Activated CD4-positive, alpha-beta T cell treated with anti-CD3 and anti-CD28 coated beads for 36 hours (primary cell): ENCODE results near the gene ABLIM1. TPM values are rescaled to one million over a fixed set of nuclear protein-coding genes. Genes with fewer than 3 reads are reported as not detected.
A peak's percentile ranks its signal among the peaks of the same experiment; 100 is the strongest.

ENCODE experiments used
- ATAC-seq: fragments of 200-7000 bp; cut with Tn5 transposase; one replicate; pipeline ENCODE4 v1.10.0; 2021; ENCODE audit warnings: mild to moderate bottlenecking, moderate library complexity
- CTCF ChIA-PET: fragments of 350-600 bp; sonication (Branson Sonifier 250); formaldehyde crosslinking; loops from one replicate; lab custom pipeline; 2021; ENCODE audit warnings: antibody characterized with exemption; lab: Charles Lee
- POLR2A ChIA-PET: fragments of 350-600 bp; sonication (Branson Sonifier 250); formaldehyde crosslinking; loops from one replicate; lab custom pipeline; 2021; ENCODE audit warnings: antibody characterized with exemption, inconsistent platforms; lab: Charles Lee
- DNase-seq: peaks from one replicate; pipeline ENCODE4 v3.0.0-alpha.2; 2020
- H3K27ac Mint-ChIP-seq: one replicate; pipeline ENCODE4 v1.8.0; 2021; ENCODE audit warnings: mixed read lengths
- H3K27me3 Mint-ChIP-seq: one replicate; pipeline ENCODE4 v1.8.0; 2021; ENCODE audit warnings: mixed read lengths
- H3K36me3 Mint-ChIP-seq: one replicate; pipeline ENCODE4 v1.8.0; 2021; ENCODE audit warnings: low read depth, mixed read lengths
- H3K4me1 Mint-ChIP-seq: one replicate; pipeline ENCODE4 v1.8.0; 2021; ENCODE audit warnings: mixed read lengths
- H3K4me3 Mint-ChIP-seq: one replicate; pipeline ENCODE4 v1.8.0; 2021; ENCODE audit warnings: mild to moderate bottlenecking, moderate library complexity, mixed read lengths
- H3K9me3 Mint-ChIP-seq: one replicate; pipeline ENCODE4 v1.8.0; 2021; ENCODE audit warnings: low read depth, mixed read lengths
- intact Hi-C, 2 experiments: fragments of 100-400 bp; cut with DNase I in 1 of 2; cut with micrococcal nuclease in 1 of 2; formaldehyde crosslinking; loops; one replicate each; pipeline versions ENCODE4 v1.14.2 to v1.15.1; 2022 to 2024; cut with DNase I, micrococcal nuclease
- total RNA-seq, 2 experiments: library from RNA; stranded (reverse); gene quantifications; one replicate each; pipeline ENCODE4 v1.2.3, GENCODE V29; 2021

Gene ABLIM1
- total RNA-seq, 2 experiments from 2014 or later = 152 to 166 TPM

DNA sequence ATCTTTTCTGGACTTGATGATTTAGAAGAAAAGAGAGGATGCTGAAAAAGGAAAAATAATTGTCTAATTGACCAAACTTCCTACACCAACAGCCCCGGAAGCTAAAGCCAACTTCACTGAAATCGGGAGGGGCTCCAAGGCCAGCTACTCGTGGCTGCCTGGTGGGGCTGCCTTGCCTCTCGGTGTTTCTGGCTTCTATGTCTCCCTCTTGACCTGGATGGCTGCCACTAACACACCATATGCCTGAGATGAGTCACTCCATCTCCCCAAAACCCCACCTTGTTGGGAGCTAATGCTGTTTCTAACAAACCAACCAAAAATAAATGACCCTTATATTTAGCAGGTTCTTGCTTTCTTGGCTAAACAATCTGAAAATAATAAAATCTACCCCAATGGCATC, 166.1 kb downstream of the ABLIM1 start:
- intact Hi-C loops = loop anchor here (1.0 to 2.0 kb wide), 2 partner anchors 34 to 333 kb away; no protein-coding TSS in a partner anchor
- ChIA-PET POLR2A (interaction anchor here (0.6 to 0.9 kb wide), 2 partner anchors 21 to 34 kb away, joined by 3 read pairs; no protein-coding TSS in a partner anchor), CTCF (interaction anchor here (0.6 to 2.7 kb wide), 10 partner anchors 12 to 294 kb away, joined by 3 to 13 read pairs (median 4); no protein-coding TSS in a partner anchor)
- Mint-ChIP-seq H3K9me3 (peaks cover 4% of the 10 kb centered on the region), H3K27ac (peak overlapping the region; percentile 92), H3K27me3 (no peaks in the 10 kb centered on the region), H3K36me3 (peaks cover 41% of the 10 kb centered on the region), H3K4me1 (peaks cover 91% of the 10 kb centered on the region), H3K4me3 (peak overlapping the region; percentile 15)
- DNase-seq (no peak), ATAC-seq (no peak)

DNA sequence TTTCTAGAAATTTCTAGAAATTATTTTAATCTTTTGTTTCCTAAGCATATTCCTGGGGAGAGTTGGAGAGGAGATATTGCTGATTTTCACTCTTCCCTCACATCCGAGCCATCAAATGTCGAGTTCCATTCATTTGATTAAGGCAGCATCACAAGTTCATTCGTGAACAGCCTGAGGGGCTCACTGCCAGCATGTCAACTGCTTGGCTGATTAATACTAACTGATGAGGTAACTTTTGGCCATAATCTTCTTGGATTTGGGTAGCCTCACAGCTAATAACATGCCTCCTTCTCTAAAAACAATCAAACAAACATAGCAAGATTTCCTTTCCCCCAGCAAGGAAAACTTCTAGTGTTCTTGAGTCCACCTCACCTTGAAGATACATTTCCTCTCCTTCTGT, 166.7 kb downstream of the ABLIM1 start:
- Mint-ChIP-seq H3K4me3 (peak overlapping the region; percentile 15), H3K27ac (peak overlapping the region; percentile 92), H3K36me3 (peaks cover 45% of the 10 kb centered on the region), H3K9me3 (peaks cover 4% of the 10 kb centered on the region), H3K27me3 (no peaks in the 10 kb centered on the region), H3K4me1 (peaks cover 91% of the 10 kb centered on the region)
- no peak for DNase-seq
- ATAC-seq = no peak
- ChIA-PET CTCF (interaction anchor here (0.6 to 2.7 kb wide), 7 partner anchors 13 to 206 kb away, joined by 3 to 13 read pairs (median 5); no protein-coding TSS in a partner anchor), POLR2A (interaction anchor here (0.9 kb wide), 1 partner anchor 34 kb away, joined by 3 read pairs; no protein-coding TSS in a partner anchor)
- intact Hi-C loops = no loop called here

DNA sequence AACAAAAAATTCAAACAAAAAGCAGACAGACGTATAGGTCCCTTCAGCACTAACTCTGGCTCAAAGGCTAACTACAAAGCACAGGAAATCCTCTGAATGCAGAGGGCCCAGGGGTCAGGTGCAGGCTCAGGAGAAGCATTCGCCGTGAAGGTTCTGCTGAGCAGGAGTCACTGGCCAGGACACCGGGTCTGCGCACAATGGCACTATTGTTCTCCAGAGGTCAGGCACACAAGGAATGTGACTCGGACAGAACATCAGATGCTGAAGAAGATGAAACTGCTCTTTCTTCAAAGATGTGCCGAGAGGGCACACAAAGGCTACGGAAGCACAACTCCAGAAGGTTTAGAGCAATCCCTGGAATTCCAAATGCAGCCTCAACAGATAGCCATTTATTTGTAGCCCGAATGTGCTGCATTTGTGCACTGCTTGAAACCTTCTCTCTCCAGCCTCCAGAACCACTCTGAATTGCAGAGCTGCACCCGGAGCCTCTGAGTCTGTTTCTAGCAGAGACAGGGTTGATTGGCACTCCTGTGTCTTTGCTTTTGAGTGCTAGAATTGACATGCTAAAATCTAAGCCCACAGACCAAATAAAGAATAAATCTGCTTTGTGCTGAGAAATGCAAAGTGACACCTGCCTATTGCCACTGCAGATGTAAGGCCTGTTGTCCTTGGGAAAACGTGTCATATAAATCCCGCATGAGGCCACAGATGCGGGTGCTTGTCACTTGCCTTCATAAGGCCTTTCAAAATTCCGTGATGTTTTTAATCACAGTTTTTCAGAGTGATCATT, 168.4 kb downstream of the ABLIM1 start:
- Mint-ChIP-seq H3K36me3 (peaks cover 47% of the 10 kb centered on the region), H3K27me3 (no peaks in the 10 kb centered on the region), H3K4me3 (no peak overlapping the region), H3K27ac (peak overlapping the region; percentile 70), H3K9me3 (peaks cover 3% of the 10 kb centered on the region), H3K4me1 (peaks cover 77% of the 10 kb centered on the region)
- intact Hi-C loops = no loop called here
- ChIA-PET CTCF (interaction anchor here (1.2 to 5.1 kb wide), 5 partner anchors 9 to 28 kb away, joined by 3 to 69 read pairs (median 12); no protein-coding TSS in a partner anchor), POLR2A (no interaction called here)
- no peak for ATAC-seq
- DNase-seq = no peak

DNA sequence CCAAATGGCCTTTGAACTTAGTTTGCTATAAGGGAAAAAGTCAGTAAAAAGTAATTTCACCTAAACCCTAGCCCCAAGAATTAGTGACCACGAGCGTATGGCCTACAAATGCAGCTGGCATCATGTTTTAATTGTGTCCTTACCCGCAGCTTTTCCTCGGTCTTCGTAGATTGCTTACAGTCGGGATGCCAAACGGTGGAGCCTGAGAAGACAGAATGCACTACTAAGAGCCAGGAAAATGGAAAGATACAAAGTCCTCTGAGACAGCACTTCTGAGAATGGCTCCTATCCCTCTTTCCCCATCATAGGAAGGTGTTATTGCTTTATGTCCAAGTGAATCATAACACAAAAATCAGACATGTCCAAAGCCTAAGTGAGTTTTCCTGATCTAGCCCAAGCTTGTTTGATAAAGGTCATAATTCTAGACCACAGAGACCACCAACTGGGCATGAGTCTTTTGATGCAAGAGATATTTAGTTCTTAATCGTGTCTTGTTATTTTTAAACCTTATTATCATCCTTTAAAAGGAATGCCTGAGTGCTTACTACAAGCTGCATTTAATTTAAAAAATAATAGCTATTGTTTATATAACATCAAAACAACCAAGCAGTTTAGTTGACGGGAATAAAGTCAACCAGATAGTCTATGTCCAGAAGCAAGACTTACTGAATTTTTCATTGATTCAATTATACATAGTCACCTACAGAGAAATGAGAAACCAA, 170.1 kb downstream of the ABLIM1 start:
- no peaks in the 10 kb centered on the region for H3K27me3 Mint-ChIP-seq
- ChIA-PET CTCF (interaction anchor here (0.7 to 5.1 kb wide), 16 partner anchors 14 to 66 kb away, joined by 3 to 69 read pairs (median 4); no protein-coding TSS in a partner anchor), POLR2A (interaction anchor here (1.2 to 1.6 kb wide), 3 partner anchors 12 to 55 kb away, joined by 3 to 7 read pairs (median 6); no protein-coding TSS in a partner anchor)
- ATAC-seq (no peak), DNase-seq (no peak)
- H3K36me3 Mint-ChIP-seq = peaks cover 50% of the 10 kb centered on the region
- no peak overlapping the region for H3K4me3 Mint-ChIP-seq
- H3K9me3 Mint-ChIP-seq = peaks cover 3% of the 10 kb centered on the region
- peak overlapping the region; percentile 88 for H3K27ac Mint-ChIP-seq
- intact Hi-C loops = loop anchor here in 1 of 2 experiments (1.0 kb wide), 1 partner anchor 53 kb away; no protein-coding TSS in a partner anchor
- H3K4me1 Mint-ChIP-seq = peaks cover 68% of the 10 kb centered on the region

DNA sequence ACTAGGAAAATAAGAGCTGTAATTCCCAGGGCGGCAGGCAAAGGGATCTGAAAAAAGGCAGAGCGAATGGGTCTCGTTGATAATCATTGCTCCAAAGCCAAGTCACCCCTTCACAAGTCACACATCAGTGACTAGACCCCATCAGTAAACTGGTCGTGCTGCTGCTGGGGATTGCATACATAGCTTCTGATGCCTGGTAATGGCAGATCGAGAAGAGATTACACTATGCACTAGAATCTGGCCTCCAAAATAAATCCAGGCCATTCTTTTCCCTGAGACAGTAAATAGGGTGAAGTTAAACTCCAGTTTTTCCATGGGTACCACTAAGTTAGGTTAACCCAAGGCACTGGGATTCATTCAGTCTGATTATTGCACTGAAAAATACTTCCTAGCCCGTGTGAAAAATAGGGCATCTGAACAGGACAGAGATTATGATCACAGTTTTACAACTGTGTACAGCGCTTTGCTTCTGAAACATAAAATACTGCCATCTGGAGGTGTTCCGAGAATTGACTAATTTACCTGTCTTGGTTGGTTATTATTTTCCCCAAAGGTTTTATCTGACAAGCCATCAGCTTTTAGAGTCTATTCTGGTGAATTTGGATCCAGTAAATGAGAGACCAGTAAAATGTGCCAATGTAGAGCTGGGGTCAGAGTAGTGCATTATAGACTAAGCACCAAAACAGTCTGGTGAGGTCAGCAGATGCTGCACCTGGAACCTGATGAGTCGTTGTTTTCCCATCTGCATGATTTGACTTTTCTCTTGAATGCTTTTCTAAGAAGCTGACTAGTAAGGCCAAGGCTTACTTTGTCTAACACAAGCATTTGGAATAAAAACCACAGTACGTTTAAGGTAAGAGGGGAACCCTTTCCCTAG, 170.9 kb downstream of the ABLIM1 start:
- peaks cover 3% of the 10 kb centered on the region for H3K9me3 Mint-ChIP-seq
- H3K4me1 Mint-ChIP-seq = peaks cover 64% of the 10 kb centered on the region
- POLR2A ChIA-PET = interaction anchor here (1.2 to 1.6 kb wide), 3 partner anchors 12 to 56 kb away, joined by 3 to 7 read pairs (median 6); no protein-coding TSS in a partner anchor
- H3K27ac Mint-ChIP-seq = peak overlapping the region; percentile 88
- H3K27me3 Mint-ChIP-seq = no peaks in the 10 kb centered on the region
- peak; percentile 43 for DNase-seq
- intact Hi-C loops = loop anchor here in 1 of 2 experiments (1.0 kb wide), 1 partner anchor 54 kb away; no protein-coding TSS in a partner anchor
- peaks cover 53% of the 10 kb centered on the region for H3K36me3 Mint-ChIP-seq
- H3K4me3 Mint-ChIP-seq = no peak overlapping the region
- CTCF ChIA-PET = interaction anchor here (0.7 to 5.1 kb wide), 16 partner anchors 10 to 109 kb away, joined by 3 to 69 read pairs (median 4); no protein-coding TSS in a partner anchor
- ATAC-seq = peak; percentile 78

DNA sequence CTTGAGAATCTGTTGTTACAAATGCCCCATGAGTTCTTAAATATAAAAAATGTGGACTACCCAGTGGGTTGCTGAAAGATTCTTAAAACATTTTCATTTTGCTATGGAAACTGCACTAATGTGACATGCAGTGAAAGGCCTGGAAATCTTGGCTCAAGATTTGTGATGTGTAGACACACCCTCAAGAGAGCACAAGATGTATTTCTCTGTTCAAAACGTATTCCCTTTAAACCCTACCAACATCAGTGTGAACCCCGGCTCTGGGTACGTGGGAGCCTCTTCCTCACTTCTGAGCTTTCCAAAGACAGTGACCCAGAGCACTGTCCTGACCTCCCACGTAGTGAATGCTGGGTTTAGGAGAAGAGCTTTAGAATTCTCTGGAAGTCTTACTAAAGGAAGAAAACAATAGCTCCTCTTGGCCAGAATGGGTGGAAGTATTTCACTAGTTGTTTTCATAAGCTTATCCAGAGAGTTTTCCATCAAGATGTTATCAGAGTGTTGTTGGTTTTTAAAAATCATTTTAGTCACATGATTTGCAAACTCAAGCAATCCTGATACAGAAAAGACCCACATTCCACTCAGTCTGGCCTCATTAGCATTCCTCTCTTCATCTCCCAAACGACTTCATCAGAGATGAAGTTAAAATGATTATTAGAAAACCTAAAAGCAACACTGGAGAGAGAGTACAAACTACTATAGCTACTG, 172.2 kb downstream of the ABLIM1 start:
- Mint-ChIP-seq H3K4me3 (no peak overlapping the region), H3K36me3 (peaks cover 53% of the 10 kb centered on the region), H3K4me1 (peaks cover 62% of the 10 kb centered on the region), H3K27ac (peak overlapping the region; percentile 21), H3K9me3 (peaks cover 3% of the 10 kb centered on the region), H3K27me3 (no peaks in the 10 kb centered on the region)
- ATAC-seq (no peak), DNase-seq (no peak)
- ChIA-PET CTCF (interaction anchor here (0.7 to 5.1 kb wide), 9 partner anchors 9 to 111 kb away, joined by 3 to 69 read pairs (median 3); no protein-coding TSS in a partner anchor), POLR2A (interaction anchor here (0.6 kb wide), 1 partner anchor 18 kb away, joined by 3 read pairs; no protein-coding TSS in a partner anchor)
- intact Hi-C loops = no loop called here

DNA sequence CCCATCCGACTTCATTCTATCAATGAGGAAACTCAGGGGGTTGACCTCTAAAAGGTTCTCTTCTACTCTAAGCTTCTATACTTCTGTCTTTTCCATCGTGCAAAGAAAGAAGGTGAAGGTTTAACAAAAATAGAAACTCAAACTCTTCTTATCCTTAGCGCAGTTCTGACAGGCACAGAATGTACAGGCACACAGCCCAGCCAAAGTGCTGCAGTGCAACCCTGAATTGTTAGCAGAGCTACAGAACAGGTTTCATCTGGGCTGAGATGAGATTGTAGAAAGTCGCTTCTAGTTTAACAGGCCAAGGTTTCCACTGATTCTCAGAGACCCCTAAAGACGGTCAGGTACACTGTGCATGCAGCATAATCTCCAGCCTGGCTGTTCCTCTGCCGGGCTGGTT, 174.5 kb downstream of the ABLIM1 start:
- Mint-ChIP-seq H3K27me3 (no peaks in the 10 kb centered on the region), H3K36me3 (peaks cover 61% of the 10 kb centered on the region), H3K27ac (no peak overlapping the region), H3K4me3 (no peak overlapping the region), H3K4me1 (peaks cover 64% of the 10 kb centered on the region), H3K9me3 (peaks cover 3% of the 10 kb centered on the region)
- CTCF ChIA-PET = interaction anchor here (0.7 to 4.0 kb wide), 2 partner anchors 12 to 171 kb away, joined by 3 to 24 read pairs; no protein-coding TSS in a partner anchor
- no peak for ATAC-seq
- intact Hi-C loops = no loop called here
- DNase-seq = no peak
- POLR2A ChIA-PET = no interaction called here

DNA sequence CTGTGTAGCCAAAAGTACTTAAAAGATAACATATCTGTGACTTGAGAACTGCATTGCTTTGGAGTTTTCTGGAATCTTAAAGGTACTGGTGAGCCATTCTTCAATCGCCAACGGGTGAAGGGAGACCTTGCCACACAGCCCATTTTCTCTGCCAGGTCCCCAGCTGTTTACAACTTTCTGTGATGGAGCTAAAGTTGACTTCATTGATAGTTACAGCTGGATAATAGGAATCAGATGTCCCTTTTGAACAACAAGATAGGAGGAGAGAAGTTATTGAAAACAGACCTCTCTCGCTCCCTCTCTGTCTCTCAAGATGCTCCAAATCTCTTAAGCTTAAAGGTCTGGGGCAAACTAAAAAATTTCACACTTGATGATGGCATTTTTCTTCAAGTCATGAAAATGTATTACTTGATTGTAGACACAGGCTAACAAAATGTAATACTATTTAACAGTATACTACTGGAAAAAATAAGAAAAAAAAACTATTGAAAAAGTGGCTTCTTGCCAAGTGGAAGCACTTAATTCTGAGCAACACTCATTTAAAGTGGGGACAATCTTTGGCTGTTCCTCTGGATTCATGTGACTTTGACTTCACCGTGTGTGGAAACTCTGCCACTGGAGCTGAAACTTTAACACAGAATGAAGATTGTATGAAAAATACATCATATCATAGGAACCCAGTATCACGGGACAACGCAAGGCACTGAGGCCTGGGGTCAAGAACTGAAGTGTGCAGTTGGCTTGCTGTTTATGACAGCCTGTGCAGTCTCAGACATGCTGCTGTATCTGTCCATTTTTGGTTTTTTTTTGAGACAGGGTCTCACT, 175.4 kb downstream of the ABLIM1 start:
- Mint-ChIP-seq H3K4me3 (no peak overlapping the region), H3K27ac (no peak overlapping the region), H3K27me3 (no peaks in the 10 kb centered on the region), H3K36me3 (peaks cover 61% of the 10 kb centered on the region), H3K9me3 (peaks cover 3% of the 10 kb centered on the region), H3K4me1 (peaks cover 60% of the 10 kb centered on the region)
- POLR2A ChIA-PET = interaction anchor here (0.6 kb wide), 1 partner anchor 50 kb away, joined by 3 read pairs; no protein-coding TSS in a partner anchor
- ATAC-seq (no peak), DNase-seq (no peak)
- intact Hi-C loops = no loop called here
- CTCF ChIA-PET = interaction anchor here (0.5 to 4.0 kb wide), 4 partner anchors 11 to 204 kb away, joined by 3 to 24 read pairs (median 6); no protein-coding TSS in a partner anchor

DNA sequence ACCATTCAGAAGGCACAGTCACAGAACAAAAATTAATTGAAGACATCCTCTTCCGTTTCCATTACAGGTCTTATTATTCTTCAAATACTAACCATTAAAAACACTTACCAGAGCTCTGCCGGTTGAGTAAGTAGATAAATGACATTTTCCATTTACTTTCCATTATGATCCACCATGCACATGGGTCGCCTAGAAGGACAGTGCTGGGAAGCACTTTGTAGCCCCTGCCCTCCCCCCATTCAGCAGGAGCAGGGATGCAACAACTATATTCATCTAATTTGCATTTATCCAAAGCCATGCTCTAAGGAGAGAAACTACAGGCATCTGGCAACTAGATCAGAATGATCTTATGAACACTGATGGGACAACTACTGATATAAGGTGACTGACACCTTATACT, 177.0 kb downstream of the ABLIM1 start:
- no peaks in the 10 kb centered on the region for H3K27me3 Mint-ChIP-seq
- peak overlapping the region; percentile 2 for H3K27ac Mint-ChIP-seq
- CTCF ChIA-PET = interaction anchor here (2.3 to 4.0 kb wide), 2 partner anchors 9 to 38 kb away, joined by 9 to 24 read pairs; no protein-coding TSS in a partner anchor
- no peak overlapping the region for H3K4me3 Mint-ChIP-seq
- ATAC-seq (no peak), DNase-seq (no peak)
- peaks cover 60% of the 10 kb centered on the region for H3K4me1 Mint-ChIP-seq
- H3K36me3 Mint-ChIP-seq = peaks cover 45% of the 10 kb centered on the region
- POLR2A ChIA-PET = no interaction called here
- peaks cover 3% of the 10 kb centered on the region for H3K9me3 Mint-ChIP-seq
- intact Hi-C loops = no loop called here
